Thoracic aorta (tissue), 2 donors: ENCODE results near the gene ARID1B. TPM values are rescaled to one million over a fixed set of nuclear protein-coding genes. Genes with fewer than 3 reads are reported as not detected.

Source experiments
- ATAC-seq: fragments of 150-250 bp; one replicate; pipeline ENCODE4 v1.8.0; 2017; ENCODE audit warnings: low read depth; ENCODE audit not compliant: insufficient number of reproducible peaks, low FRiP score
- DNase-seq: peaks from one replicate; pipeline ENCODE4 v3.0.0-alpha.2; 2020; ENCODE audit warnings: low spot score
- H3K27ac ChIP-seq, 2 donors: fragments of 200-600 bp; sonication (generic); 1 replicate in 1 of 2; 2 replicates in 1 of 2; pipeline ENCODE4 v1.5.1; 2016; ENCODE audit warnings: mild to moderate bottlenecking in 2 of 2, moderate library complexity in 2 of 2
- H3K27me3 ChIP-seq: fragments of 200-600 bp; sonication (generic); replicated peaks from 2 replicates; pipeline ENCODE4 v1.6.0; 2016; ENCODE audit warnings: mild to moderate bottlenecking; ENCODE audit not compliant: insufficient read depth
- H3K36me3 ChIP-seq: fragments of 200-600 bp; sonication (generic); one replicate; pipeline ENCODE4 v1.5.1; 2016
- H3K4me1 ChIP-seq, 2 donors: fragments of 200-600 bp; sonication (generic); 1 replicate in 1 of 2; 2 replicates in 1 of 2; pipeline versions ENCODE4 v1.5.1 to v1.6.0; 2016; ENCODE audit warnings: low read depth in 2 of 2, mild to moderate bottlenecking in 1 of 2; ENCODE audit not compliant: control insufficient read depth in 1 of 2
- H3K4me3 ChIP-seq: fragments of 200-600 bp; sonication (generic); 2 replicates; pipeline ENCODE4 v1.5.1; 2016; ENCODE audit warnings: mild to moderate bottlenecking
- H3K9me3 ChIP-seq: fragments of 200-600 bp; sonication (generic); 2 replicates; pipeline ENCODE4 v1.5.1; 2016
- total RNA-seq, 2 donors: library from RNA; depleted of rRNA; stranded (reverse); fragments of >200 nt; gene quantifications; one replicate each; pipeline versions ENCODE4 v1.1.0 to v1.2.3, GENCODE V29; 2016
- TF ChIP-seq, protein P1 (sequence below): fragments of 200-600 bp; sonication (generic); IDR thresholded peaks from one replicate; pipeline ENCODE4 v1.5.1; 2019; ENCODE audit warnings: antibody characterized with exemption

The ARID1B gene
- total RNA-seq, 2 donors from 2014 or later = 120 to 158 TPM

DNA sequence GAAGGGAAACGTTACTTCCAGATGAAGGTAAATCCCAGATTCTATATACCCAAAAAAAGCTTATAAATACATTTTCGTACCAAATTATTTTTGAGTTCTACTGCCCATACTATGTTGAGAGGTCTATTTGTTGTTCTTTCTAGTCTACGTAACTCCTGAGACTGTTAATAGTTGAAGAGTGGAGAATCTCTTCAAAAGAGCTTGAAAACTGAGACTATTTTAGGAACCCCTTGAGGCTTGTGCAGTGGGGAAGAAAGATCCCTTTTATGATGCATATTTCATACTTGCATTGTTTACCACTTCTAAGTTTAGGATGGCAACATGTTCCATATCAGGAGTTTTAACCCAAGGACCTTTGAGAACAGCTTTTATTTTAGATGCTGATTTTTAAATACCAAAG, 301.1 kb downstream of the ARID1B start:
- Histone ChIP-seq H3K27me3 (no peaks in the 10 kb centered on the region), H3K36me3 (no peaks in the 10 kb centered on the region), H3K4me1 (peaks cover 4 to 65% of the 10 kb centered on the region in 2 donors), H3K27ac (no peak overlapping the region), H3K9me3 (no peaks in the 10 kb centered on the region), H3K4me3 (no peak overlapping the region)
- DNase-seq = no peak
- TF ChIP-seq, protein P1, sequence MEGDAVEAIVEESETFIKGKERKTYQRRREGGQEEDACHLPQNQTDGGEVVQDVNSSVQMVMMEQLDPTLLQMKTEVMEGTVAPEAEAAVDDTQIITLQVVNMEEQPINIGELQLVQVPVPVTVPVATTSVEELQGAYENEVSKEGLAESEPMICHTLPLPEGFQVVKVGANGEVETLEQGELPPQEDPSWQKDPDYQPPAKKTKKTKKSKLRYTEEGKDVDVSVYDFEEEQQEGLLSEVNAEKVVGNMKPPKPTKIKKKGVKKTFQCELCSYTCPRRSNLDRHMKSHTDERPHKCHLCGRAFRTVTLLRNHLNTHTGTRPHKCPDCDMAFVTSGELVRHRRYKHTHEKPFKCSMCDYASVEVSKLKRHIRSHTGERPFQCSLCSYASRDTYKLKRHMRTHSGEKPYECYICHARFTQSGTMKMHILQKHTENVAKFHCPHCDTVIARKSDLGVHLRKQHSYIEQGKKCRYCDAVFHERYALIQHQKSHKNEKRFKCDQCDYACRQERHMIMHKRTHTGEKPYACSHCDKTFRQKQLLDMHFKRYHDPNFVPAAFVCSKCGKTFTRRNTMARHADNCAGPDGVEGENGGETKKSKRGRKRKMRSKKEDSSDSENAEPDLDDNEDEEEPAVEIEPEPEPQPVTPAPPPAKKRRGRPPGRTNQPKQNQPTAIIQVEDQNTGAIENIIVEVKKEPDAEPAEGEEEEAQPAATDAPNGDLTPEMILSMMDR = no peak
- no peak for ATAC-seq

DNA sequence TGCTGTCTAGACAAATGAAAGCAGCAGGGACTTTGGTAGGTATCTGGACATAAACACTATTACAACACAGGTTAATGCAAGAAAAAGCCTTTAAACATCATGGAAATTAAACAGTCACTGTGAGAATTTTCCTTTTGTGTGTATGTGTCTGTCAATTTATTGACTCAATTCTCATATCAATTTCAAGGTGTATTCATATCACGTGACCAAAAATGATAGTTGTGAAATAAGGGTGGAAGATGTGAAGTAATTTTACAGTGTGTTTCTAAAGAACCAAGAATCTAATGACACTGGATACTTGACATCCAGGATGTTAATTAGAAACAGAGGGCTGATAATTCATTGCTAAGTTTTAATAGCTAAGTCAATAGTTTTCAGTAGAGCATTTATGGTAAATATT, 302.1 kb downstream of the ARID1B start:
- no peak overlapping the region for H3K4me3 ChIP-seq
- ATAC-seq (no peak), DNase-seq (no peak)
- H3K36me3 ChIP-seq = no peaks in the 10 kb centered on the region
- H3K27ac ChIP-seq = no peak overlapping the region
- no peaks in the 10 kb centered on the region for H3K9me3 ChIP-seq
- H3K4me1 ChIP-seq = peaks cover 4 to 55% of the 10 kb centered on the region in 2 donors
- H3K27me3 ChIP-seq = no peaks in the 10 kb centered on the region
- TF ChIP-seq, protein P1 = no peak

DNA sequence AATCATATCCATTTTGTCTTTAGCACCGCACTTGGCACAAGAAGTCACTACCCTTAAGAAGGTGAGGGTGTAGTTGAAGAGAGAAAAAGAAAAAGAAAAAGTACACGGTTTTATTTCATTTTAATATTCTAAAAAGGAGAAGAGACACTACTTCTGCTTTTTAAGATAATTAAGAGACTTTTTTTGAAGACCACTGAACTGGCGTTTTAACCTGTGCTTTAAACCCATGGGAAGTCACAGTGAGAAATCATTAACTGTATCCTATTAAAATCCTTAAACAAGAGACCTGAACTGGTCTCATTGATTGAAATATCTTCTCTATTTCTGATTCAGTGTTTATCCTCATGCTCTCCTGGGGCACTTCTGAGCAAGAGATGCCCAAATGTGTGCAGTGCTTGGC, 302.6 kb downstream of the ARID1B start:
- no peak for ATAC-seq
- peaks cover 4 to 51% of the 10 kb centered on the region in 2 donors for H3K4me1 ChIP-seq
- no peak overlapping the region for H3K27ac ChIP-seq
- H3K4me3 ChIP-seq = no peak overlapping the region
- TF ChIP-seq, protein P1 = no peak
- no peaks in the 10 kb centered on the region for H3K36me3 ChIP-seq
- H3K27me3 ChIP-seq = no peaks in the 10 kb centered on the region
- no peaks in the 10 kb centered on the region for H3K9me3 ChIP-seq
- DNase-seq = no peak

DNA sequence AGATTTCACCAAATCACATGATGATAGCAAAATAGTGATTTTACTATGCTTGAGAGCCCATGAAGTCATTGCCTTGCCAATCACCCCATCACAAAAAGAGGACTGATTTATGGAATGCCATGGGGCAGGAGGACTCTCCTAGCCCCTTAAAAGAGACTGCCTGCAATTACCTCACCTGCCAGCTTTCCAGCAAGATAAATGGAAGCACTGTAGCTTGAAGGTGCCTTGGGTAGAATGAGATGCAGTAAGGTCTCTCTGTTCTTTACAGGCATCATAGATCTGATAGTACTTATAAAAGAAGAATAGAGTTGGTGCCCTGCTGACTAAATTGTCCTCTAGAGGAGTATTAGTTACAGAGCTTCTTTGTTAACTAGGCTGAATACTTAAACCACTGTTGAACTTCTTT, 303.8 kb downstream of the ARID1B start:
- Histone ChIP-seq H3K27ac (no peak overlapping the region), H3K4me3 (no peak overlapping the region), H3K36me3 (no peaks in the 10 kb centered on the region), H3K4me1 (peaks cover 4 to 38% of the 10 kb centered on the region in 2 donors), H3K27me3 (no peaks in the 10 kb centered on the region), H3K9me3 (no peaks in the 10 kb centered on the region)
- ATAC-seq (no peak), DNase-seq (no peak)
- TF ChIP-seq, protein P1 = no peak

DNA sequence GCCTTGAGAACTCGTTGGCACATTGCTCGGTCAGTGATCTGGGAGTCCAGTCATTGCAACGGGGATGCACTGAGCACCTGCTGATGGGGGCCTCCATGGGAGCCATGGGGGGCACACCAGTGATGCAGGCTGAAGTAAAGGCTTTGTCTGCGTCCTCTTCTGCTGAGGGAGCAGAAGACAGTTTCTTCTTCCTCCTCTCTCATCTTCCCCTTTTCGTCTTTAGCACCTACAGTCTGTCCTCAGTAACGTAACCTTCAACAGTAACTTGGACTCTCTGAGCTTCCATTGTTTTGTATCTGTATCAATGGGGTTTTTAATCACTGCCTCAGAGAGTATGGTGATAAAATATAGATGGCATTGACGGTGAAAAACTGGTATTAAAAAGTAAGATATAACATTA, 306.2 kb downstream of the ARID1B start:
- no peak for DNase-seq
- TF ChIP-seq, protein P1 = no peak
- no peak overlapping the region for H3K27ac ChIP-seq
- H3K4me1 ChIP-seq = peaks cover 4 to 22% of the 10 kb centered on the region in 2 donors
- no peaks in the 10 kb centered on the region for H3K27me3 ChIP-seq
- no peak for ATAC-seq
- peaks cover 3% of the 10 kb centered on the region for H3K36me3 ChIP-seq
- no peaks in the 10 kb centered on the region for H3K9me3 ChIP-seq
- no peak overlapping the region for H3K4me3 ChIP-seq
